HCT116 (cell line): ENCODE measurements around the gene CYB561D1. TPM values are rescaled to one million over a fixed set of nuclear protein-coding genes. Genes with fewer than 3 reads are reported as not detected.

ENCODE experiments used
- ATAC-seq: fragments of 200-7000 bp; cut with Tn5 transposase; 2 replicates; pipeline ENCODE4 v1.9.1; 2020; ENCODE audit warnings: mild to moderate bottlenecking, moderate library complexity
- BruUV-seq: library from RNA; stranded (reverse); fragments of 400-500 nt; replicated peaks from 2 replicates; lab custom pipeline; 2021; lab: Mats Ljungman, UMichigan
- CTCF ChIA-PET: fragments of 300-600 bp; sonication (Branson Sonifier 250); formaldehyde crosslinking; loops from one replicate; lab custom pipeline; 2021; ENCODE audit warnings: antibody characterized with exemption; lab: Charles Lee
- POLR2A ChIA-PET: fragments of 300-600, 350-600 bp; sonication (Branson Sonifier 250); formaldehyde crosslinking; loops from one replicate; lab custom pipeline; 2021; ENCODE audit warnings: antibody characterized with exemption; lab: Charles Lee
- RAD21 ChIA-PET, 2 experiments: fragments of 300-600 bp; sonication (Branson Sonifier 250); formaldehyde crosslinking; loops; one replicate each; lab custom pipeline; 2023; ENCODE audit warnings: low total read pairs in 2 of 2; ENCODE audit not compliant: uncharacterized antibody in 2 of 2, unreplicated experiment in 2 of 2, low non-redundant PET in 1 of 2; lab: Charles Lee
- DNase-seq: peaks from one replicate; pipeline ENCODE4 v3.0.0-alpha.2; 2010; ENCODE audit warnings: low read depth, low spot score
- H2AFZ ChIP-seq: fragments of 200-600 bp; shearing (Covaris generic), sonication (generic); 2 replicates; pipeline ENCODE4 v1.6.1; 2017; ENCODE audit warnings: low read depth, mixed run types, mixed read lengths, antibody characterized with exemption, low read length; ENCODE audit not compliant: poor library complexity, severe bottlenecking
- H3K27ac ChIP-seq: 2 replicates; pipeline ENCODE4 v1.5.1; 2012; ENCODE audit warnings: low read depth, low read length
- H3K27me3 ChIP-seq: fragments of 200-600 bp; sonication (generic); 2 replicates; pipeline ENCODE4 v1.6.1; 2016; ENCODE audit warnings: mixed run types, low read length, mixed read lengths; ENCODE audit not compliant: insufficient read depth
- H3K36me3 ChIP-seq, 2 experiments: fragments of 200-500 bp in 1 of 2; fragments of 200-600 bp in 1 of 2; sonication (Bioruptor generic) in 1 of 2; sonication (generic) in 1 of 2; 2 replicates each; pipeline versions ENCODE4 v1.5.1 to v1.6.1; 2014 to 2016; ENCODE audit warnings: low read length in 2 of 2, inconsistent platforms in 1 of 2, mixed read lengths in 1 of 2, mixed run types in 1 of 2; ENCODE audit not compliant: insufficient read depth in 2 of 2, control insufficient read depth in 1 of 2
- H3K4me1 ChIP-seq, 2 experiments: fragments of 200-600 bp in 1 of 2; sonication (generic) in 1 of 2; 2 replicates each; pipeline versions ENCODE4 v1.5.1 to v1.6.1; 2012 to 2017; ENCODE audit warnings: low read length in 2 of 2, inconsistent platforms in 1 of 2, mild to moderate bottlenecking in 1 of 2, mixed read lengths in 1 of 2, mixed run types in 1 of 2, moderate library complexity in 1 of 2; ENCODE audit not compliant: insufficient read depth in 2 of 2, control insufficient read depth in 1 of 2
- H3K4me2 ChIP-seq: fragments of 200-600 bp; sonication (generic); 2 replicates; pipeline ENCODE4 v1.6.1; 2017; ENCODE audit warnings: mixed run types, low read length, mixed read lengths
- H3K4me3 ChIP-seq, 2 experiments: fragments of 200-600 bp in 1 of 2; sonication (generic) in 1 of 2; replicated peaks in 1 of 2; 2 replicates each; pipeline ENCODE4 v1.5.1; 2011 to 2016; ENCODE audit warnings: low read length in 2 of 2, control low read depth in 1 of 2, low read depth in 1 of 2, mild to moderate bottlenecking in 1 of 2, mixed read lengths in 1 of 2, mixed run types in 1 of 2
- H3K79me2 ChIP-seq: fragments of 200-600 bp; sonication (generic); 2 replicates; pipeline ENCODE4 v1.6.1; 2017; ENCODE audit warnings: mild to moderate bottlenecking, mixed run types, low read length, moderate library complexity, mixed read lengths; ENCODE audit not compliant: insufficient read depth
- H3K9ac ChIP-seq: fragments of 200-600 bp; sonication (generic); 2 replicates; pipeline ENCODE4 v1.6.1; 2016; ENCODE audit warnings: low read length, mixed read lengths
- H3K9me2 ChIP-seq: fragments of 200-600 bp; sonication (generic), shearing (Covaris generic); 2 replicates; pipeline ENCODE4 v1.6.1; 2017; ENCODE audit warnings: mixed run types, mild to moderate bottlenecking, moderate library complexity; ENCODE audit not compliant: insufficient read depth
- H3K9me3 ChIP-seq, 2 experiments: fragments of 200-500 bp in 1 of 2; fragments of 200-600 bp in 1 of 2; sonication (Bioruptor generic) in 1 of 2; sonication (generic) in 1 of 2; 2 replicates each; pipeline ENCODE4 v1.6.1; 2014 to 2017; ENCODE audit warnings: low read length in 2 of 2, mixed read lengths in 2 of 2, inconsistent platforms in 1 of 2, low read depth in 1 of 2, mild to moderate bottlenecking in 1 of 2, mixed run types in 1 of 2, moderate library complexity in 1 of 2; ENCODE audit not compliant: control insufficient read depth in 1 of 2, insufficient read depth in 1 of 2
- H4K20me1 ChIP-seq: fragments of 200-600 bp; sonication (generic), shearing (Covaris generic); 2 replicates; pipeline ENCODE4 v1.6.1; 2017; ENCODE audit warnings: mixed run types, mild to moderate bottlenecking, moderate library complexity; ENCODE audit not compliant: insufficient read depth
- EGR1 ChIP-seq: IDR thresholded peaks from 2 replicates; pipeline ENCODE4 v1.6.1; 2012; ENCODE audit warnings: low read depth
- ELF1 ChIP-seq: IDR thresholded peaks from 2 replicates; pipeline ENCODE4 v1.6.1; 2012; ENCODE audit warnings: low read depth, borderline replicate concordance
- EZH2 ChIP-seq: fragments of 200-600 bp; sonication (generic); IDR thresholded peaks from 2 replicates; pipeline ENCODE4 v1.6.1; 2017; ENCODE audit warnings: antibody characterized with exemption, mixed run types
- FOSL1 ChIP-seq: IDR thresholded peaks from 2 replicates; pipeline ENCODE4 v1.6.1; 2012; ENCODE audit warnings: low read depth
- POLR2A ChIP-seq: IDR thresholded peaks from 2 replicates; pipeline ENCODE4 v1.7.0; 2011; ENCODE audit warnings: borderline replicate concordance; ENCODE audit not compliant: insufficient read depth, insufficient read length; ENCODE audit errors: extremely low read depth
- POLR2AphosphoS5 ChIP-seq: IDR thresholded peaks from 2 replicates; pipeline ENCODE4 v1.6.1; 2011; ENCODE audit warnings: mild to moderate bottlenecking, low read depth, low read length, moderate library complexity
- RAD21 ChIP-seq: IDR thresholded peaks from 2 replicates; pipeline ENCODE4 v1.6.1; 2012; ENCODE audit warnings: low read depth, mild to moderate bottlenecking
- SIN3A ChIP-seq: IDR thresholded peaks from 2 replicates; pipeline ENCODE4 v1.6.1; 2012; ENCODE audit warnings: low read depth
- SP1 ChIP-seq: IDR thresholded peaks from 2 replicates; pipeline ENCODE4 v1.6.1; 2012; ENCODE audit warnings: low read depth
- SRF ChIP-seq: IDR thresholded peaks from 2 replicates; pipeline ENCODE4 v1.6.1; 2012; ENCODE audit warnings: low read depth
- TCF7L2 ChIP-seq: IDR thresholded peaks from 2 replicates; pipeline ENCODE4 v1.7.0; 2011; ENCODE audit warnings: borderline replicate concordance, inconsistent platforms; ENCODE audit not compliant: insufficient read depth, insufficient read length; ENCODE audit errors: extremely low read depth
- YY1 ChIP-seq: IDR thresholded peaks from 2 replicates; pipeline ENCODE4 v1.6.1; 2011; ENCODE audit warnings: low read length, low read depth, moderate library complexity, mild to moderate bottlenecking; ENCODE audit not compliant: insufficient replicate concordance; ENCODE audit errors: extremely low read depth
- ZFX ChIP-seq: fragments of 450-650 bp; IDR thresholded peaks from 2 replicates; pipeline ENCODE4 v1.6.1; 2017
- ZNF274 ChIP-seq: fragments of 200-500 bp; sonication (Bioruptor generic); IDR thresholded peaks from 2 replicates; pipeline ENCODE4 v1.6.1; 2014; ENCODE audit warnings: mild to moderate bottlenecking, low read depth, low read length, inconsistent platforms
- intact Hi-C: fragments of 100-400 bp; cut with micrococcal nuclease; formaldehyde crosslinking; loops from 2 replicates; pipeline ENCODE4 v1.10.0; 2022
- total RNA-seq: library from RNA; stranded (reverse); gene quantifications from one replicate; pipeline ENCODE4 v1.2.1, GENCODE V29; 2021; ENCODE audit not compliant: unreplicated experiment
- TF ChIP-seq, protein P1 (sequence below), 3 experiments: fragments of 200-600 bp in 1 of 3; sonication (generic) in 1 of 3; IDR thresholded peaks in 2 of 3; conservative IDR thresholded peaks in 1 of 3; 2 replicates each; pipeline ENCODE4 v1.5.1; 2012 to 2017; ENCODE audit warnings: low read depth in 2 of 3, low read length in 2 of 3, antibody characterized with exemption in 1 of 3, borderline replicate concordance in 1 of 3, control low read depth in 1 of 3, mild to moderate bottlenecking in 1 of 3, mixed read lengths in 1 of 3, mixed run types in 1 of 3, moderate library complexity in 1 of 3; ENCODE audit not compliant: insufficient read depth in 1 of 3
- TF ChIP-seq, protein P2 (sequence below): IDR thresholded peaks from 2 replicates; pipeline ENCODE4 v1.6.1; 2012
- TF ChIP-seq, protein P3 (sequence below): IDR thresholded peaks from 2 replicates; pipeline ENCODE4 v1.6.1; 2011; ENCODE audit warnings: mild to moderate bottlenecking, low read length, moderate library complexity; ENCODE audit not compliant: insufficient replicate concordance; ENCODE audit errors: extremely low read depth

The CYB561D1 gene
- total RNA-seq, 1 experiment from 2014 or later = 5.9 TPM

DNA sequence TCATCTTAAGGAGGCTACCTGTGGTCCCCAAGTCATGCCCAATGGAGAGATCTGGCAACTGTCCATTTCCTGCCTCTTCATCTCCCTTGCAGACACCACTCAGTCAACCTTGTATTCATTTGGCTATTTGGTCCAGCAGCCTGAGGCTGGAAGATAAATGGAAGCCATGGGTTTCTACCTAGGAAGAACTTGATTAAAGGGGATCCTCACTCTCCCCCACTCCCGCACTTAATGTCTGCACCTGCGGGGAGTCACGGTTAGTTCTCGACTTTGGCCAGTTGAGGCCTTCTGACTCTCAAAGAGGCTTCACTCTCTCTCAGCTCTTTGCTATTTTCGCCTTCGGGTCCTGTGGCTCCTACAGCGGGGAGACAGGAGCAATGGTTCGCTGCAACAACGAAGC, 18.6 kb upstream of the CYB561D1 start:
- Histone ChIP-seq H3K4me2 (no peak overlapping the region), H3K9ac (no peak overlapping the region), H3K36me3 (no peaks in the 10 kb centered on the region), H2AFZ (no peak overlapping the region), H3K4me1 (peaks cover 3 to 11% of the 10 kb centered on the region in 2 experiments; a peak in 3 of 4 replicates), H3K79me2 (no peaks in the 10 kb centered on the region), H3K27me3 (peaks cover 23% of the 10 kb centered on the region), H3K9me2 (no peaks in the 10 kb centered on the region), H3K4me3 (no peak overlapping the region), H3K9me3 (no peaks in the 10 kb centered on the region), H3K27ac (no peak overlapping the region), H4K20me1 (no peaks in the 10 kb centered on the region)
- BruUV-seq = no TSS peak
- intact Hi-C loops = no loop called here
- POLR2A ChIA-PET = no interaction called here
- no peak for TF ChIP-seq SIN3A
- TF ChIP-seq TCF7L2 = no peak
- no peak for TF ChIP-seq ZNF274
- TF ChIP-seq FOSL1 = no peak
- TF ChIP-seq, protein P1, sequence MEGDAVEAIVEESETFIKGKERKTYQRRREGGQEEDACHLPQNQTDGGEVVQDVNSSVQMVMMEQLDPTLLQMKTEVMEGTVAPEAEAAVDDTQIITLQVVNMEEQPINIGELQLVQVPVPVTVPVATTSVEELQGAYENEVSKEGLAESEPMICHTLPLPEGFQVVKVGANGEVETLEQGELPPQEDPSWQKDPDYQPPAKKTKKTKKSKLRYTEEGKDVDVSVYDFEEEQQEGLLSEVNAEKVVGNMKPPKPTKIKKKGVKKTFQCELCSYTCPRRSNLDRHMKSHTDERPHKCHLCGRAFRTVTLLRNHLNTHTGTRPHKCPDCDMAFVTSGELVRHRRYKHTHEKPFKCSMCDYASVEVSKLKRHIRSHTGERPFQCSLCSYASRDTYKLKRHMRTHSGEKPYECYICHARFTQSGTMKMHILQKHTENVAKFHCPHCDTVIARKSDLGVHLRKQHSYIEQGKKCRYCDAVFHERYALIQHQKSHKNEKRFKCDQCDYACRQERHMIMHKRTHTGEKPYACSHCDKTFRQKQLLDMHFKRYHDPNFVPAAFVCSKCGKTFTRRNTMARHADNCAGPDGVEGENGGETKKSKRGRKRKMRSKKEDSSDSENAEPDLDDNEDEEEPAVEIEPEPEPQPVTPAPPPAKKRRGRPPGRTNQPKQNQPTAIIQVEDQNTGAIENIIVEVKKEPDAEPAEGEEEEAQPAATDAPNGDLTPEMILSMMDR (IDR thresholded peaks at IDR 0.05 in 2 of 3, conservative IDR thresholded peaks at IDR 0.05 in 1 of 3; ENCODE audit: borderline replicate concordance in 1 of 3, insufficient read depth in 1 of 3, low read depth in 2 of 3, low read length in 2 of 3) = no peak
- TF ChIP-seq EZH2 = no peak
- TF ChIP-seq SP1 = no peak
- no peak for TF ChIP-seq RAD21
- TF ChIP-seq ZFX = no peak
- no peak for TF ChIP-seq SRF
- no peak for TF ChIP-seq POLR2A
- no peak for TF ChIP-seq ELF1
- no peak for TF ChIP-seq YY1
- TF ChIP-seq, protein P2, sequence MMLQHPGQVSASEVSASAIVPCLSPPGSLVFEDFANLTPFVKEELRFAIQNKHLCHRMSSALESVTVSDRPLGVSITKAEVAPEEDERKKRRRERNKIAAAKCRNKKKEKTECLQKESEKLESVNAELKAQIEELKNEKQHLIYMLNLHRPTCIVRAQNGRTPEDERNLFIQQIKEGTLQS = no peak
- TF ChIP-seq EGR1 = no peak
- TF ChIP-seq, protein P3, sequence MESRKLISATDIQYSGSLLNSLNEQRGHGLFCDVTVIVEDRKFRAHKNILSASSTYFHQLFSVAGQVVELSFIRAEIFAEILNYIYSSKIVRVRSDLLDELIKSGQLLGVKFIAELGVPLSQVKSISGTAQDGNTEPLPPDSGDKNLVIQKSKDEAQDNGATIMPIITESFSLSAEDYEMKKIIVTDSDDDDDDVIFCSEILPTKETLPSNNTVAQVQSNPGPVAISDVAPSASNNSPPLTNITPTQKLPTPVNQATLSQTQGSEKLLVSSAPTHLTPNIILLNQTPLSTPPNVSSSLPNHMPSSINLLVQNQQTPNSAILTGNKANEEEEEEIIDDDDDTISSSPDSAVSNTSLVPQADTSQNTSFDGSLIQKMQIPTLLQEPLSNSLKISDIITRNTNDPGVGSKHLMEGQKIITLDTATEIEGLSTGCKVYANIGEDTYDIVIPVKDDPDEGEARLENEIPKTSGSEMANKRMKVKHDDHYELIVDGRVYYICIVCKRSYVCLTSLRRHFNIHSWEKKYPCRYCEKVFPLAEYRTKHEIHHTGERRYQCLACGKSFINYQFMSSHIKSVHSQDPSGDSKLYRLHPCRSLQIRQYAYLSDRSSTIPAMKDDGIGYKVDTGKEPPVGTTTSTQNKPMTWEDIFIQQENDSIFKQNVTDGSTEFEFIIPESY = no peak
- no peak for TF ChIP-seq POLR2AphosphoS5
- CTCF ChIA-PET = no interaction called here
- DNase-seq (no peak), ATAC-seq (no peak)
- RAD21 ChIA-PET = no interaction called here
